Panc1 (cell line): ENCODE measurements around the gene PHLDA3.

Source experiments
- TF ChIP-seq, protein P1 (sequence below): fragments of 450-650 bp; IDR thresholded peaks from 2 replicates; pipeline ENCODE4 v1.5.1; 2017; ENCODE audit warnings: mild to moderate bottlenecking
- TF ChIP-seq, protein P2 (sequence below), 2 experiments: IDR thresholded peaks; 2 replicates each; pipeline ENCODE4 v1.6.1; 2011 to 2012; ENCODE audit warnings: low read depth in 2 of 2, control low read depth in 1 of 2, low read length in 1 of 2, mild to moderate bottlenecking in 1 of 2, moderate library complexity in 1 of 2; ENCODE audit not compliant: insufficient read depth in 1 of 2

DNA sequence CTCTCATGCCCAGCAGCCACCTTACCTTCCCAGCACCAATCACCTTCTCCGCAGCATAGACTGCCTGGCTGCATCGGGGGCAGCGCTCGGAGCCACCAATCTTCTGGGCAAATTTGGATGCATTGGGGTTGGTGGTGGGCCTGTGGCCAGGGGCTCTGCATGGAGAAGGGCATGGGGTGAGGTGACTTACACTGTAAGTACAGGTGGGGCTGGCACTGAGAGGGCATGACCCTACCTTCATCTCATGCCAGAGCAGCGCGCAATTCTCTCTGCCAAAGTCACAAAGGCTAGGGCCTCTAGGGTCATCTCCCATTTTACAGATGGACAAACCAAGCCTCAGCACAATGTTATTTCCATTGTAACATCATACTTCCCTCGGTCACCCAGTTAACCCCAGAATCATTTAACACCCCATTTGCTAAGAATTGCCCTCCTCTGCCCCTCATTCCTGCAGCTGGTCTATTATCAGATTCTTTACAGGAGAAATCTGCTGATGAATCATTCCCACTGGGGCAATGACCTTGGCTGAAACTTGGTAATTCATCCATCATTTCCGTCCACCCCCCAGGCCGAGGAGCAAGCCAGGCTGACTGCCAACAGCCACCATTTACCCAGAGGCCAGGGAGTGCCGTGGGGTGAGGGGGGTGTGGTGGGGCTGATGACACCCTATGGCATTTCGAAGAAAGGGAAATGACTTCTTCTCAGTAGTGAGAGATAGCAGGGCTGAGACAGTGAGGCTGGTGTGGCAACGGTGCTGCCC lies 20.0 kb upstream of the PHLDA3 start:
- TF ChIP-seq, protein P1, sequence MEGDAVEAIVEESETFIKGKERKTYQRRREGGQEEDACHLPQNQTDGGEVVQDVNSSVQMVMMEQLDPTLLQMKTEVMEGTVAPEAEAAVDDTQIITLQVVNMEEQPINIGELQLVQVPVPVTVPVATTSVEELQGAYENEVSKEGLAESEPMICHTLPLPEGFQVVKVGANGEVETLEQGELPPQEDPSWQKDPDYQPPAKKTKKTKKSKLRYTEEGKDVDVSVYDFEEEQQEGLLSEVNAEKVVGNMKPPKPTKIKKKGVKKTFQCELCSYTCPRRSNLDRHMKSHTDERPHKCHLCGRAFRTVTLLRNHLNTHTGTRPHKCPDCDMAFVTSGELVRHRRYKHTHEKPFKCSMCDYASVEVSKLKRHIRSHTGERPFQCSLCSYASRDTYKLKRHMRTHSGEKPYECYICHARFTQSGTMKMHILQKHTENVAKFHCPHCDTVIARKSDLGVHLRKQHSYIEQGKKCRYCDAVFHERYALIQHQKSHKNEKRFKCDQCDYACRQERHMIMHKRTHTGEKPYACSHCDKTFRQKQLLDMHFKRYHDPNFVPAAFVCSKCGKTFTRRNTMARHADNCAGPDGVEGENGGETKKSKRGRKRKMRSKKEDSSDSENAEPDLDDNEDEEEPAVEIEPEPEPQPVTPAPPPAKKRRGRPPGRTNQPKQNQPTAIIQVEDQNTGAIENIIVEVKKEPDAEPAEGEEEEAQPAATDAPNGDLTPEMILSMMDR = no peak
- TF ChIP-seq, protein P2, sequence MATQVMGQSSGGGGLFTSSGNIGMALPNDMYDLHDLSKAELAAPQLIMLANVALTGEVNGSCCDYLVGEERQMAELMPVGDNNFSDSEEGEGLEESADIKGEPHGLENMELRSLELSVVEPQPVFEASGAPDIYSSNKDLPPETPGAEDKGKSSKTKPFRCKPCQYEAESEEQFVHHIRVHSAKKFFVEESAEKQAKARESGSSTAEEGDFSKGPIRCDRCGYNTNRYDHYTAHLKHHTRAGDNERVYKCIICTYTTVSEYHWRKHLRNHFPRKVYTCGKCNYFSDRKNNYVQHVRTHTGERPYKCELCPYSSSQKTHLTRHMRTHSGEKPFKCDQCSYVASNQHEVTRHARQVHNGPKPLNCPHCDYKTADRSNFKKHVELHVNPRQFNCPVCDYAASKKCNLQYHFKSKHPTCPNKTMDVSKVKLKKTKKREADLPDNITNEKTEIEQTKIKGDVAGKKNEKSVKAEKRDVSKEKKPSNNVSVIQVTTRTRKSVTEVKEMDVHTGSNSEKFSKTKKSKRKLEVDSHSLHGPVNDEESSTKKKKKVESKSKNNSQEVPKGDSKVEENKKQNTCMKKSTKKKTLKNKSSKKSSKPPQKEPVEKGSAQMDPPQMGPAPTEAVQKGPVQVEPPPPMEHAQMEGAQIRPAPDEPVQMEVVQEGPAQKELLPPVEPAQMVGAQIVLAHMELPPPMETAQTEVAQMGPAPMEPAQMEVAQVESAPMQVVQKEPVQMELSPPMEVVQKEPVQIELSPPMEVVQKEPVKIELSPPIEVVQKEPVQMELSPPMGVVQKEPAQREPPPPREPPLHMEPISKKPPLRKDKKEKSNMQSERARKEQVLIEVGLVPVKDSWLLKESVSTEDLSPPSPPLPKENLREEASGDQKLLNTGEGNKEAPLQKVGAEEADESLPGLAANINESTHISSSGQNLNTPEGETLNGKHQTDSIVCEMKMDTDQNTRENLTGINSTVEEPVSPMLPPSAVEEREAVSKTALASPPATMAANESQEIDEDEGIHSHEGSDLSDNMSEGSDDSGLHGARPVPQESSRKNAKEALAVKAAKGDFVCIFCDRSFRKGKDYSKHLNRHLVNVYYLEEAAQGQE (IDR thresholded peaks at IDR 0.05; ENCODE audit: insufficient read depth in 1 of 2, low read depth in 2 of 2, low read length in 1 of 2) = no peak
